Gastrocnemius medialis (tissue), 4 donors: ENCODE results near the gene CIDEA. TPM values are rescaled to one million over a fixed set of nuclear protein-coding genes. Genes with fewer than 3 reads are reported as not detected.

ENCODE experiments used
- ATAC-seq, 2 donors: fragments of 150-250 bp; one replicate each; pipeline ENCODE4 v1.9.1; 2016
- DNase-seq, 2 donors: peaks; one replicate each; pipeline ENCODE4 v3.0.0-alpha.2; 2019
- H3K27ac ChIP-seq, 4 donors: fragments of 200-600 bp; sonication (generic); 1 replicate in 1 of 4; 2 replicates in 3 of 4; pipeline ENCODE4 v1.5.1; 2016 to 2018; ENCODE audit warnings: mild to moderate bottlenecking in 2 of 4, moderate library complexity in 1 of 4
- H3K27me3 ChIP-seq, 3 donors: fragments of 200-600 bp; sonication (generic) in 2 of 3; 1 replicate in 1 of 3; 2 replicates in 2 of 3; pipeline versions ENCODE4 v1.5.1 to v1.6.0; 2016 to 2019; ENCODE audit warnings: mild to moderate bottlenecking in 1 of 3, moderate library complexity in 1 of 3
- H3K36me3 ChIP-seq, 2 donors: fragments of 200-600 bp; sonication (generic) in 1 of 2; one replicate each; pipeline ENCODE4 v1.5.1; 2017 to 2018
- H3K4me1 ChIP-seq, 2 donors: fragments of 200-600 bp; sonication (generic) in 1 of 2; one replicate each; pipeline ENCODE4 v1.5.1; 2016 to 2017; ENCODE audit warnings: mild to moderate bottlenecking in 2 of 2
- H3K4me3 ChIP-seq, 4 donors: fragments of 200-600 bp; sonication (generic) in 3 of 4; 1 replicate in 1 of 4; 2 replicates in 3 of 4; pipeline ENCODE4 v1.5.1; 2016 to 2019; ENCODE audit warnings: mild to moderate bottlenecking in 2 of 4
- H3K9me3 ChIP-seq, 3 donors: fragments of 200-600 bp; sonication (generic) in 2 of 3; 1 replicate in 1 of 3; 2 replicates in 2 of 3; pipeline ENCODE4 v1.5.1; 2016 to 2019
- CTCF ChIP-seq, 5 experiments: fragments of 450-650 bp in 3 of 5; fragments of 200-600 bp in 2 of 5; sonication (generic) in 2 of 5; IDR thresholded peaks in 4 of 5; conservative IDR thresholded peaks in 1 of 5; 1 replicate in 4 of 5; 2 replicates in 1 of 5; pipeline ENCODE4 v1.5.1; 2016 to 2019; ENCODE audit warnings: antibody characterized with exemption in 5 of 5, mild to moderate bottlenecking in 3 of 5, moderate library complexity in 3 of 5
- POLR2A ChIP-seq, 2 donors: fragments of 450-650 bp; IDR thresholded peaks; one replicate each; pipeline ENCODE4 v1.6.1; 2017; ENCODE audit warnings: antibody characterized with exemption in 2 of 2, mild to moderate bottlenecking in 2 of 2, moderate library complexity in 2 of 2
- in situ Hi-C, 4 donors: fragments of 200-750 bp; cut with MboI; loops; one replicate each; pipeline versions ENCODE4 v1.15.0 to v1.8.0; 2017; ENCODE audit warnings: low sequenced_read_pairs in 4 of 4
- intact Hi-C: fragments of 100-400 bp; cut with DNase I; formaldehyde crosslinking; loops from one replicate; pipeline ENCODE4 v1.15.1; 2023; ENCODE audit warnings: low total_unique reads
- total RNA-seq, 4 donors: library from RNA; depleted of rRNA; stranded (reverse); fragments of >200 nt; gene quantifications; one replicate each; pipeline versions ENCODE4 v1.1.0 to v1.2.3, GENCODE V29; 2016

Gene CIDEA
- total RNA-seq, 4 donors from 2014 or later = 0.33 to 7.4 TPM; not detected in 2

- no peak overlapping the region for H3K4me3 ChIP-seq
- no peak overlapping the region for H3K27ac ChIP-seq
- in situ Hi-C loops (no loop called here), intact Hi-C loops (no loop called here)
- peaks cover 5 to 8% (median 6%) of the 10 kb centered on the region in 3 donors for H3K27me3 ChIP-seq
- H3K4me1 ChIP-seq = peaks cover 9 to 10% of the 10 kb centered on the region in 2 donors
- DNase-seq = no peak
- TF ChIP-seq POLR2A (IDR thresholded peaks at IDR 0.05) (no peak), CTCF (IDR thresholded peaks at IDR 0.05 in 4 of 5, conservative IDR thresholded peaks at IDR 0.05 in 1 of 5) (no peak)
- H3K36me3 ChIP-seq = no peaks in the 10 kb centered on the region
- ATAC-seq = no peak
- no peaks in the 10 kb centered on the region for H3K9me3 ChIP-seq
Observed at GRCh38 chr18:12291161-12291560, 37.0 kb downstream of the CIDEA start.

- ATAC-seq (no peak), DNase-seq (no peak)
- H3K9me3 ChIP-seq = no peaks in the 10 kb centered on the region
- intact Hi-C loops (no loop called here), in situ Hi-C loops (no loop called here)
- H3K4me1 ChIP-seq = peaks cover 9 to 10% of the 10 kb centered on the region in 2 donors
- no peak for TF ChIP-seq CTCF (IDR thresholded peaks at IDR 0.05 in 4 of 5, conservative IDR thresholded peaks at IDR 0.05 in 1 of 5)
- no peak for TF ChIP-seq POLR2A (IDR thresholded peaks at IDR 0.05)
- no peak overlapping the region for H3K4me3 ChIP-seq
- H3K27me3 ChIP-seq = peaks cover 5 to 8% (median 6%) of the 10 kb centered on the region in 3 donors
- no peak overlapping the region for H3K27ac ChIP-seq
- no peaks in the 10 kb centered on the region for H3K36me3 ChIP-seq
Observed at GRCh38 chr18:12291690-12292089, 37.5 kb downstream of the CIDEA start.

GRCh38 chr18:12293831-12294230 is 39.7 kb downstream of the CIDEA start:
- Histone ChIP-seq H3K4me3 (no peak overlapping the region), H3K27me3 (peaks cover 0 to 8% (median 3%) of the 10 kb centered on the region in 3 donors), H3K4me1 (peaks cover under 1 to 1% of the 10 kb centered on the region in 2 donors), H3K27ac (no peak overlapping the region), H3K36me3 (no peaks in the 10 kb centered on the region), H3K9me3 (no peaks in the 10 kb centered on the region)
- DNase-seq (no peak), ATAC-seq (no peak)
- in situ Hi-C loops (no loop called here), intact Hi-C loops (no loop called here)
- TF ChIP-seq POLR2A (IDR thresholded peaks at IDR 0.05) (no peak), CTCF (IDR thresholded peaks at IDR 0.05 in 4 of 5, conservative IDR thresholded peaks at IDR 0.05 in 1 of 5) (no peak)

- in situ Hi-C loops = no loop called here
- H3K9me3 ChIP-seq = no peaks in the 10 kb centered on the region
- intact Hi-C loops = no loop called here
- H3K4me1 ChIP-seq = no peaks in the 10 kb centered on the region
- H3K27me3 ChIP-seq = peaks cover 0 to 3% (median 0%) of the 10 kb centered on the region in 3 donors
- DNase-seq (no peak), ATAC-seq (no peak)
- H3K4me3 ChIP-seq = no peak overlapping the region
- H3K27ac ChIP-seq = no peak overlapping the region
- H3K36me3 ChIP-seq = no peaks in the 10 kb centered on the region
- TF ChIP-seq CTCF (IDR thresholded peaks at IDR 0.05 in 4 of 5, conservative IDR thresholded peaks at IDR 0.05 in 1 of 5) (no peak), POLR2A (IDR thresholded peaks at IDR 0.05) (no peak)
Observed at GRCh38 chr18:12295389-12296086, 41.4 kb downstream of the CIDEA start.

GRCh38 chr18:12296087-12296403 is 41.9 kb downstream of the CIDEA start:
- in situ Hi-C loops = no loop called here
- no peaks in the 10 kb centered on the region for H3K4me1 ChIP-seq

More at GRCh38 chr18:12296087-12296403, 41.9 kb downstream of the CIDEA start:
- H3K27me3 ChIP-seq = peaks cover 0 to 3% (median 0%) of the 10 kb centered on the region in 3 donors
- no peak overlapping the region for H3K27ac ChIP-seq
- TF ChIP-seq CTCF (IDR thresholded peaks at IDR 0.05 in 4 of 5, conservative IDR thresholded peaks at IDR 0.05 in 1 of 5) = no peak
- no peak for TF ChIP-seq POLR2A (IDR thresholded peaks at IDR 0.05)
- H3K36me3 ChIP-seq = no peaks in the 10 kb centered on the region
- H3K9me3 ChIP-seq = no peaks in the 10 kb centered on the region
- DNase-seq (no peak), ATAC-seq (no peak)
- no peak overlapping the region for H3K4me3 ChIP-seq
- intact Hi-C loops = no loop called here
